ENCODE results near the gene STARD9.
A peak's percentile ranks its signal among the peaks of the same experiment; 100 is the strongest.

Gene STARD9

DNA sequence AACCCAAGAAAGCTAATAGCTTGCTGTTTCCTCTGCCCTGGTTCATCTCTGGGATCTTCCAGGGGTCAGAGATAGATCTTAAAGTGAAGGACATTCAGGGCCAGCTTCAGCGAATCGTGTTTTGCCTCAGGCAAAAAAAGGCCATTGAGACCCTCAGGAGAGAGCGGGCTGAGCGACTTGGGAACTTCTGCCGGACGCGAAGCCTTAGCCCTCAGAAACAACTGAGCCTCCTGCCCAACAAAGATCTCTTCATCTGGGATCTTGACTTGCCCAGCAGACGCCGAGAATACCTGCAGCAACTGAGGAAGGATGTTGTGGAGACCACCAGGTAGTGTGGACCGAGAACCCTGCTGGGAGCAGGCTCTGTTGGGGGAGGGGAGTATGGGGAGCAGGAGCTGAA lies 119.0 kb downstream of the STARD9 start:
- no peak for DNase-seq (ENCODE audit: low spot score)

DNA sequence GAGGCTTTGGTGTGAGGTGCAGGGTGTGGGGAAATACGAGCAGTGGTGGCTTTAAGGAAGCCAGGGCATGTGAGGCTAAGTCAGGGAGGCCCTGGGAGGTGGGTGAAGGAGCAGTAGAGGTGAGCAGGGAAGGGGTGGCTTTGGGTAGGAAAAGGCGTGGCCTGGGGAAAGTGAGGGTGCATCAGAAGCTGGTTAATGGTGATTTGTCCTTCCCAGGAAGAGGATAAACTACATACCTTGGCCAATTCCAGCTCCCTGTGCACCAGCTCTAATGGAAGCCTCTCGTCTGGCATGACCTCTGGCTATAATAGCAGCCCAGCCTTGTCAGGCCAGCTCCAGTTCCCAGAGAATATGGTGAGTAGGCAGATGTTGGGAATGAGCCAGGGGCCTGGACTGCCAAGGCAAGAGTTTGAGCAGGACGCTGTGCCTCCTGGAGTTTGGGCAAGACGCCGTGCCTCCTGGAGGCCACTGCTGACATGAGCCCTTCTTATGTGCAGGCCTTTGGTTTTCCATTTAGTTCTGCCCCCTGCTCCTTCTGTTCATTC lies 120.2 kb downstream of the STARD9 start:
- no peak for DNase-seq (ENCODE audit: low spot score)

GRCh38 chr15:42696626-42697025 lies 121.2 kb downstream of the STARD9 start:
- DNase-seq (ENCODE audit: low spot score), result peak; percentile 67

- peak; percentile 22 for DNase-seq (ENCODE audit: low spot score)
Measured at GRCh38 chr15:42704492-42704926, 129.1 kb downstream of the STARD9 start.

DNA sequence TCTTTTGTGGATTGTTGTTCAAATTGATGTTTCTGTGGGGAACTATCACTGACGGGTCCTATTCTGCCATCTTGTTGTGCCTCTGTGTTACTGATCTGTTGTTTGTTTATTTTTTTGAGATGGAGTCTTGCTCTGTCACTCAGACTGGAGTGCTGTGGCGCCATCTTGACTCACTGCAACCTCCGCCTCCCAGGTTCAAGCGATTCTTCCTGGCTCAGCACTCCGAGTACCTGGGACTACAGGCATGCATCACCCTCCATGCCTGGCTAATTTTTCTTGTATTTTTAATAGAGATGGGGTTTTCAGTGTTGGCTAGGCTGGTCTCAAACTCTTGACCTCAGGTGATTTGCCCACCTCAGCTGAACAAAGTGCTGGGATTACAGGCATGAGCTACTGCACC lies 129.9 kb downstream of the STARD9 start:
- no peak for DNase-seq (ENCODE audit: low spot score)

DNA sequence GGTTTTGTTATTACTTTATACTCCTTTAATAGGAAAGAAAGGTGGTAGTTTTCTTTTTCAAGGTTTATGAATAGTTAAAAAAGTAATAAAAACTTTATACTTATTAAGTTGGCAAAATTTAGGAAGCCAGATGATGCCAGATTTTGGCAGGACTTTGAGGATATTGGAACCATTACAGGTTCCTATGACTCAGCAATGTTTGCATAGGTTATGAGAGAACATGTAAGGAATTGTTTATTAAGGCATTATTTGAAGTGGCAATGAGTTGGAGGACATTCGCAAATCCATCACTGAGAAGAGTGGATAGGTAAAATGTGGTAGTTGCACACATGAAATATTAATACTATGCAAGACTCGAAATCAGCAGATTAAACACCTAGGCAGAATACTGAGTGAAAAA lies 131.7 kb downstream of the STARD9 start:
- DNase-seq (ENCODE audit: low spot score), result no peak

DNA sequence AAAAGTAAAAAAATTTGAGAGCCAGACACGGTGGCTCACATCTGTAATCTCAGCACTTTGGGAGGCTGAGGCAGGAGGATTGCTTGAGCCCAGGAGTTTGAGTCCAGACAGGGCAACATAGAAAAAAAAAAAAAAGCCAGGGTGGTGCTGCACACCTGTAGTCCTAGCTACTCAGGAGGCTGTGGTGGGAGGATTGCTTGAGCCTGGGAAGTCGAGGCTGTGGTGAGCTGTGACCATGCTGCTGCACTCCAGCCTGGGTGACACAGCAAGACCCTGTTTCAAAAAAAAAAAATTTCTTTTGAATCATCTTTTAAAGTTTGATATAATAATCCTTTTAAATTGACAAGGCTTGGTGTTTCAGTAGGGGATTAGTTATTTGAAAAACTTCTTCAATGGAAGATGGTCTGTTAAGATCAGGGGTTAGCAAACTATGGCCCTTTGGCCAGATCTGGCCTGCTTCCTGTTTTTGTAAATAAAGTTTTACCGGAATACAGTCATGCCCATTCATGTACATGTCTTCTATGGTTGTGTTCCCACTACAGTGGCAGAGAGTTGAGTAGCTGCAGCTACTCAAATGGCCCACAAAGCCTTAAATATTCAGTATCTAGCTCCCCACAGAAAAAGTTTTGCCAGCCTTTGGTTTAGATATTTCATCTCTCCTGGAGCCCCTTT lies 132.6 kb downstream of the STARD9 start:
- DNase-seq (ENCODE audit: low spot score), result no peak

DNA sequence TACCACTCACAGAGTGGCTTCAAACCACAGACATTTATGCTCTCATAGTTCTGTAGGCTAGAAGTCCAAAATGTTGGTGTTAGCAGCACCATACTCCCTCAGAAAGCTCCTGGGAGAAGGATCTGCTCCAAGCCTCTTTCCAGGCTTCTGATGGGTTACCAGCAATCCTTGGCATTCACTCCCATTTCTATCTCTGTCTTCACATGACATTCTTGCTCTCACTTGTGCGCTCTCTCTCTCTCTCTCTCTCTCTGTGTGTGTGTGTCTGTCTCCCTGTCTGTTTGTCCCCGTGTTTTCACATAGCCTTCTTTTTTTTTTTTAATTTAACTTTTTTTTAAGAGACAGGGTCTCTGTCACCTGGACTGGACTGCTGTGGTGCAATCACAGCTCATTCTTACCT lies 135.3 kb downstream of the STARD9 start:
- no peak for DNase-seq (ENCODE audit: low spot score)

GRCh38 chr15:42711746-42712145 lies 136.3 kb downstream of the STARD9 start:
- DNase-seq (ENCODE audit: low spot score), result no peak

- DNase-seq (ENCODE audit: low spot score), result no peak
Measured at GRCh38 chr15:42712584-42712983, 137.2 kb downstream of the STARD9 start.

- DNase-seq (ENCODE audit: low spot score), result no peak
Measured at GRCh38 chr15:42716125-42716524, 140.7 kb downstream of the STARD9 start.

DNA sequence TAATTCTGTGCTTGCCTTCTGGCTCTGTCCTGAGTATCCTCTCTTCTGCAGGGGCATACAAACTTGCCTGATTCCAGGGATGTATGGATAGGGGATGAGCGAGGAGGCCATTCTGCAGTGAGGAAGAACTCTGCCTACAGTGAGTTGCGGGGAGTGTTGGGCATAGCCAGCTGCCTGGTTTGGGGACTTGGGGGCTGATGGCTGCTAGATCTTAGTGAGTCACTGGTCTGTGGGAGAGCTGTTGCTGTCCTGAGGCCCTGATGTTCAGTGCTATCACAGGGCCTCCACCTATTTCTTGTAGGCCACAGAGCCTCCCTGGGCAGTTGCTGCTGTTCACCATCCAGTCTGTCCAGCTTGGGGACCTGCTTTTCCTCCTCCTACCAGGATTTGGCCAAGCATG lies 141.2 kb downstream of the STARD9 start:
- no peak for DNase-seq (ENCODE audit: low spot score)

GRCh38 chr15:42719043-42719442 lies 143.6 kb downstream of the STARD9 start:
- no peak for DNase-seq (ENCODE audit: low spot score)

- no peak for DNase-seq (ENCODE audit: low spot score)
Measured at GRCh38 chr15:42720071-42720470, 144.7 kb downstream of the STARD9 start.

- no peak for DNase-seq (ENCODE audit: low spot score)
Measured at GRCh38 chr15:42721016-42721415, 145.6 kb downstream of the STARD9 start.

DNA sequence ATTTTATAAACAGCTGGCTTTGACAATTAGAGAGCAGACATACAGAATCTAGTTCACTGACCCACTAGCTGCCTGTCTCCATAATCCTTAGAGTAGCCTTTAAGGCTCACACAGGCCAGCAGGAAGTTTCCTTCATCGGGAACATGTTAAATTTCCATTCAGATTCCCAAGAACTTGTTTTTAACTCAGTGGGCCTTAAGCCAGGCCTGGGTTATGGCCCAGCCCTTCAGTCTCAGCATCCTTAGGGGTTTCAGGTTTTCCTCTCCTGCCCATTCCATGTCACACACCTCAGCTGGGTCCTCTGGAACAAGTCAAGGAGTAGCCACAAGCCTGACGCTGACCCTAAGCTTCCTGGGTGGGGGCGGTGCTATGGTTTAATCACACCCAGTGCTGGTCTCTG lies 146.5 kb downstream of the STARD9 start:
- DNase-seq (ENCODE audit: low spot score), result no peak

DNA sequence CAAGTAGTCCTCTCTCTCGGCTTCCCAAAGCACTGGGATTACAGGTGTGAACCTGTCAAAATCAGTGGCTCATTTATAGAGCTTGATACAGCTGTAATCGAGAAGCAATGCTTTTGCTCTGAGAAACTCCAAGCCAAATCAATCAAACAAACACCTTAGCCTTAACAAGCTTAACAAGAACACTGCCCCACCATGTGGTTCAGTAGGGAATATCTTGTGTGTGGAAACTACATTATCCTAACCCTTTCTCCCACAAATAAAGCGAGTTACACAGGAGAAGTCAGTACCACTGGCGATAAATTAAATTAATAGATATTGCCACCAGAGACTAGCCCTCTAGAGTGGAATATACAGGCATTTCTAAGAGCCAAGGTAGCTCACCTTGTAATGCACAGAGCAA lies 147.7 kb downstream of the STARD9 start:
- DNase-seq (ENCODE audit: low spot score), result no peak

GRCh38 chr15:42724276-42724675 lies 148.9 kb downstream of the STARD9 start:
- no peak for DNase-seq (ENCODE audit: low spot score)

DNA sequence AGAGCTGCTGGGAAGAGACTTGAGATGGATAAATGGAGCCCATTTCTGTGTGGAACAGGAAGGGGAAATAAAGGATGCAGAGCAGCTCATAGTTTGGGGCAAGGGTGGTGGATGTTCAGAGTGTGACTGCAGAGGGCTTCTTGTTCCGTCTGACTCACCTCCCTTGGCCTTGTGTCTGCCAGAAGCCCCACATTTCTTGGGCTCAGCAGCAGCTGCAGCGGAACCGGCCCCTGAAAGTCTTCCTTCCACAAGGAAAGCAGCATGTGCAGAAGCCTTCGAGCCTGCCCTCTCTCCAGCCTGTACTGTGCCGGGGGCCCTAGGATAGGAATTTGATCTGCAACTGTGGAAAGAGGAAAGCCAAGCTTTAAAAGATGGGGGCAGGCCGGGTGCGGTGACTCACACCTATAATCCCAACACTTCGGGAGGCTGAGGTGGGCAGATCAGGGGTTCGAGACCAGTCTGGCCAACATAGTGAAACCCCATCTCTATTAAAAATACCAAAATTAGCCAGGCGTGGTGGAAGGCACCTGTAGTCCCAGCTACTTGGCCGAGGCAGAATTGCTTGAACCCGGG lies 150.0 kb downstream of the STARD9 start:
- DNase-seq (ENCODE audit: low spot score), result no peak

- DNase-seq (ENCODE audit: low spot score), result no peak
Measured at GRCh38 chr15:42726114-42726513, 150.7 kb downstream of the STARD9 start.

DNA sequence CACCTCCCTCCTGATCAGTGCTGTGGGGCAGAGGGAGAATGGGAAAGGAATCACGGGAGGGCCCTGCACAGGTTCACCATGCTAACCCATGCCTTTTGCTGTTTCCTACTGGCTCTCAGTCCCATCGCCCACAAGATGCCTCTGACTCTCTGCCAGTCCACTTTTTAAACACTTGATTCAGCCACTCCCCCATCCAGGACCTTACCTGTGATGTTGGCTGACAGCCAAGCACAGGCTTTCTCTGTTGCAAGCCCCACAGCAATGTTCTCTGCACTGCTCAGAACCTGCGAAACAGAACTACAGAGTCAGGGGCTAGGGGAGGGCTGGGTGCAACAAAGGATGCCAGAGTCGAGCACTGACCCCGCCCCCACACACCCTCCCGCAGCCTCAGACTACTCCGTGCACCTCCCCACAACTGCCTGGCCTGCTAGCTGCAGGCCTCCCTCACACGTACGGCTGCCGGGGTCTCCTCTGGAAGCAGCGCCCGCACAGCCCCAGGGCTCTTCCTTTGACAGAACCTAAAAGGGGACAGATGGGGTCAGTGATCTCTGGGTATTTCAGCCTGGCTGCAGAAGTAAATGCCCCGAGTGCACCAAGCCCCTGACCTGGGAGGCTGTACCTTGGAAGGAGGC lies 152.5 kb downstream of the STARD9 start:
- DNase-seq (ENCODE audit: low spot score), result no peak

- DNase-seq (ENCODE audit: low spot score), result no peak
Measured at GRCh38 chr15:42728560-42728959, 153.2 kb downstream of the STARD9 start.

GRCh38 chr15:42728972-42729371 lies 153.6 kb downstream of the STARD9 start:
- DNase-seq (ENCODE audit: low spot score), result no peak

All from putamen (tissue), 1 donor.